ENCODE results near the gene GJB6. TPM values are rescaled to one million over a fixed set of nuclear protein-coding genes. Genes with fewer than 3 reads are reported as not detected.

GJB6 gene
- total RNA-seq, 6 experiments from 2014 or later = not detected

DNA sequence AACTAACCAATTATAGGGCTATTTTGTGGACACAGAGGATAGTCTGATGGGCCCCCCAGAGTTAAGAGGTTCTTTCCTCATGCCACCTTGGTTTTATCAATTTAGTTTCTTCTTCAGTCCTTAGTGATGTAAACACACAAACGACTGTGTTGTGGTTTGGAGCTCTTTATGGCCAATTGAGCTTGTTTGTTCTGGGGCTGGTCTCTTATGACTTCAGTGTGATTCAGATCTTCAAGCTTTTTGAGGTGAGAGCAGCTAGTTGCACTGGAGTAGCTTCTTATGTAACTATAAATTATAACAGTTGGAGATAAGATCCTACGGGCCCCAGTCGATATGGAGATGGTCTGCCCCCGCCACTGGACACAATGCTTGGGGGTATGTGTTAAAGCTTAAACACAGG lies 22.0 kb upstream of the GJB6 start:
- no peak overlapping the region for H3K27ac Mint-ChIP-seq
- no peaks in the 10 kb centered on the region for H3K4me1 Mint-ChIP-seq (ENCODE audit: low read depth)
- H3K4me3 Mint-ChIP-seq = no peak overlapping the region
- TF ChIP-seq, protein P1, sequence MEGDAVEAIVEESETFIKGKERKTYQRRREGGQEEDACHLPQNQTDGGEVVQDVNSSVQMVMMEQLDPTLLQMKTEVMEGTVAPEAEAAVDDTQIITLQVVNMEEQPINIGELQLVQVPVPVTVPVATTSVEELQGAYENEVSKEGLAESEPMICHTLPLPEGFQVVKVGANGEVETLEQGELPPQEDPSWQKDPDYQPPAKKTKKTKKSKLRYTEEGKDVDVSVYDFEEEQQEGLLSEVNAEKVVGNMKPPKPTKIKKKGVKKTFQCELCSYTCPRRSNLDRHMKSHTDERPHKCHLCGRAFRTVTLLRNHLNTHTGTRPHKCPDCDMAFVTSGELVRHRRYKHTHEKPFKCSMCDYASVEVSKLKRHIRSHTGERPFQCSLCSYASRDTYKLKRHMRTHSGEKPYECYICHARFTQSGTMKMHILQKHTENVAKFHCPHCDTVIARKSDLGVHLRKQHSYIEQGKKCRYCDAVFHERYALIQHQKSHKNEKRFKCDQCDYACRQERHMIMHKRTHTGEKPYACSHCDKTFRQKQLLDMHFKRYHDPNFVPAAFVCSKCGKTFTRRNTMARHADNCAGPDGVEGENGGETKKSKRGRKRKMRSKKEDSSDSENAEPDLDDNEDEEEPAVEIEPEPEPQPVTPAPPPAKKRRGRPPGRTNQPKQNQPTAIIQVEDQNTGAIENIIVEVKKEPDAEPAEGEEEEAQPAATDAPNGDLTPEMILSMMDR (IDR thresholded peaks at IDR 0.05) = no peak
- no peaks in the 10 kb centered on the region for H3K36me3 Mint-ChIP-seq (ENCODE audit: low read depth)
- peaks cover 20% of the 10 kb centered on the region for H3K27me3 Mint-ChIP-seq (ENCODE audit: insufficient read depth)
- H3K9me3 Mint-ChIP-seq = no peaks in the 10 kb centered on the region
- no peak for DNase-seq

DNA sequence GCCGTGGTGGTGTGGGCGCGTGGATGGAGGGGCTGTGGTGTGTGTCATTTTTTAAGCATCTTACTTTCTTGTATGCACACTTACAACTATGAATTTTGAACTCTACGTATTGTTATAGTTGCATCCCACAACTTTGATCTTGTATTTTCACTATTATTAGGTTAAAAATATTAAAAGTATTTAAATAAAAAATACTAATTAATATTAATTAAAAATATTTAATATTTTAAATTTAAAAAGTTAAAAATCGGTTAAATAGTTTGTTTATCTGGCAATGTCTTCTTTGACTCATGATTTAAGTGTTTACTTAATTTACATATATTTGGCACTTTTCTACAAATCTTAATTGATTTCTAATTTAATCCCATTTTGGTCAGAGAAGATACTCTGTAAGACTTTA lies 17.8 kb upstream of the GJB6 start:
- DNase-seq = no peak
- H3K27me3 Mint-ChIP-seq (ENCODE audit: insufficient read depth) = peaks cover 21% of the 10 kb centered on the region; the same call in 1 of the 2 replicates
- TF ChIP-seq, protein P1 (IDR thresholded peaks at IDR 0.05) = no peak
- H3K9me3 Mint-ChIP-seq = no peaks in the 10 kb centered on the region
- H3K4me3 Mint-ChIP-seq = no peak overlapping the region
- no peaks in the 10 kb centered on the region for H3K4me1 Mint-ChIP-seq (ENCODE audit: low read depth)
- H3K36me3 Mint-ChIP-seq (ENCODE audit: low read depth) = no peaks in the 10 kb centered on the region
- no peak overlapping the region for H3K27ac Mint-ChIP-seq

DNA sequence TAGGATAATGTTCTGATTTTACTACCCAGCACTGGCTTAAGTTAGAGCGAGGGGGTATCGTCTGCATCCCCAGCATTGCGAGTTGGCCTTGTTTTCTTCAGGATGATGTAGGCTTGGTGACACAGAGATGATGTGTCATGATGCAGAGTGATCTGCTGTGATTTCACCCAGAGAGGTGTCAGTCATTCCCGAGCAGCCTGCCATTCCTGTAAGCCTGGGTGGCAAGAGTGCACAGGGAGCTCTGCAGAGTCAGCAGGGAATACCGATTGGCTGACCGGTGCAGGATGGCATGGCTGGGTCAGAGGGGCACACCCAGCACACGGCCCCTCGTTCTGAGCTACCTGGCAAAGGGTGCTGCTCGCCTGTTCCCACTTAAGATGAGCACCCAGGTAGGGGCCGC lies 15.8 kb upstream of the GJB6 start:
- TF ChIP-seq, protein P1 (IDR thresholded peaks at IDR 0.05) = no peak
- Mint-ChIP-seq H3K27ac (no peak overlapping the region), H3K36me3 (ENCODE audit: low read depth) (no peaks in the 10 kb centered on the region), H3K4me3 (no peak overlapping the region), H3K27me3 (ENCODE audit: insufficient read depth) (peaks cover 22% of the 10 kb centered on the region), H3K9me3 (no peaks in the 10 kb centered on the region), H3K4me1 (ENCODE audit: low read depth) (no peaks in the 10 kb centered on the region)
- no peak for DNase-seq

DNA sequence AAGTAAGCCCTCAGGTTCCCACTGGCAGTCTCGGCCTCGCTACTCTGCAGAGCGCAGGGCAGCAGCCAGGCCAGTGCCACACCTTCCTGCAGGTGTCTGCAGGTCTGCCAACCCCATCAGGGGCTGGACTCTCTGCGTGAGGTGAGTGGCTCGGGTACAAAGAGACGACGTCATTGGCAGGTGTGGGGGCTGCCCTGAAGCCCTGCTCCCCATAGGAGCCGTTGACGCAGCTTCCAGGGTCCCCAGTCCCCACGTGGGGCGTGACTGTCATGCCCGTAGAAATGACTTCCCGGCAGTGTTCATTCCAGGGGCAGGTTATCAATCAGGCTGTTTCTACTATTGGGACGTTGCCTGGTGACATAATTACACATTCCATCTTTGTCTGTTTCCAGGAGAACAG lies 15.3 kb upstream of the GJB6 start:
- TF ChIP-seq, protein P1 (IDR thresholded peaks at IDR 0.05) = no peak

DNA sequence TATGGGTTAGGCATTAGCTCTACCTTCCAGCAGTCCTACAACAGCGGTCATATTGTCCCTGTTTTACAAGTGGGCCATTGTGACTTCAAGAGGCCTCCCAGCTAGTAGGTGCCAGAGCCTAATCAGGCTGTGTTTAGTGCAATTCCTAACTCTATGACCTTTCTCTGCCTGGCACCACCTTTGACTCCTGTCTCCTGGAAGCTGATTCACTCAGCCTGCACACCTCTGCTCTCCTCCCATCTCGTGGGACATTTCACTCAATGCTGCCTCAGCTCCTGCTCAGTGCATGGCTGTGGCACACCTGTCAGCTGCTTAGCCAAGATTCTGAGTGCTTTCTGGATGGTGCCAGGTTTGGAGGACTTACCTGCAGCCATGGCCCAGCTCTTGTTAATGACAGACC lies 9.5 kb upstream of the GJB6 start:
- Mint-ChIP-seq H3K9me3 (no peaks in the 10 kb centered on the region), H3K4me1 (ENCODE audit: low read depth) (no peaks in the 10 kb centered on the region), H3K4me3 (no peak overlapping the region), H3K27me3 (ENCODE audit: insufficient read depth) (peaks cover 51% of the 10 kb centered on the region), H3K36me3 (ENCODE audit: low read depth) (no peaks in the 10 kb centered on the region), H3K27ac (no peak overlapping the region)
- DNase-seq = no peak
- TF ChIP-seq, protein P1 (IDR thresholded peaks at IDR 0.05) = no peak

More for the DNA sequence above, 15.3 kb upstream of the GJB6 start:
- no peaks in the 10 kb centered on the region for H3K4me1 Mint-ChIP-seq (ENCODE audit: low read depth)
- no peaks in the 10 kb centered on the region for H3K9me3 Mint-ChIP-seq
- H3K36me3 Mint-ChIP-seq (ENCODE audit: low read depth) = no peaks in the 10 kb centered on the region
- DNase-seq = no peak
- H3K4me3 Mint-ChIP-seq = no peak overlapping the region
- no peak overlapping the region for H3K27ac Mint-ChIP-seq
- peaks cover 24% of the 10 kb centered on the region for H3K27me3 Mint-ChIP-seq (ENCODE audit: insufficient read depth)

DNA sequence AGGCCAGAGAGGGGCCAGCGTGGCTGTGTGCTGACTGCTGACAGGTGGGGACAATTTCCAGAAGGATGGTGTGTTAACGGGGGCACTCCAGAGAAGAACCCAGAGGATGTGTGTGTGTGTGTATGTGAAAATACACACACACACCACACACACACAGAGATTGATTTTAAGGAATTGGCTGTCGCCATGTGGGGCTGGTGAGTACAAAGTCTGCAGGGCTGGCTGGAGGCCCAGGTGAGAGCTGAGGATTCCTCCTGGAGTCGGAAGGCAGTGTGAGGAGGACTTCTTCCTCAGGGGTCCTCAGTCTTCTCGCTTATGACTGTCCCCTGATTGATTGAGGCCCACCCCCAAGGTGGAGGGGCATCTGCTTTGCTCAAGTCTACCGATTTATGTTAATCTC lies 7.6 kb upstream of the GJB6 start:
- H3K9me3 Mint-ChIP-seq = no peaks in the 10 kb centered on the region
- no peaks in the 10 kb centered on the region for H3K36me3 Mint-ChIP-seq (ENCODE audit: low read depth)
- H3K4me3 Mint-ChIP-seq = no peak overlapping the region
- no peak for DNase-seq
- TF ChIP-seq, protein P1 (IDR thresholded peaks at IDR 0.05) = no peak
- no peak overlapping the region for H3K27ac Mint-ChIP-seq
- H3K4me1 Mint-ChIP-seq (ENCODE audit: low read depth) = no peaks in the 10 kb centered on the region
- H3K27me3 Mint-ChIP-seq (ENCODE audit: insufficient read depth) = peaks cover 62% of the 10 kb centered on the region
